Mesothelial cell of epicardium (in vitro differentiated cells): ENCODE measurements around the gene TMEM94. TPM values are rescaled to one million over a fixed set of nuclear protein-coding genes. Genes with fewer than 3 reads are reported as not detected.
"Not testable (repeated sequence)": the region's sequence is repeated elsewhere in the genome, so short reads cannot be mapped to it uniquely, and the experiment has no call there.

ENCODE experiments used
- DNase-seq, 2 experiments: peaks; one replicate each; pipeline ENCODE4 v3.0.0; 2021; ENCODE audit warnings: low spot score in 2 of 2; ENCODE audit not compliant: unreplicated experiment in 2 of 2
- H3K27ac Mint-ChIP-seq: 2 replicates; pipeline ENCODE4 v1.8.0; 2021; ENCODE audit warnings: mixed read lengths
- H3K27me3 Mint-ChIP-seq: 2 replicates; pipeline ENCODE4 v1.8.0; 2021; ENCODE audit warnings: low read depth, mixed read lengths
- H3K36me3 Mint-ChIP-seq: 2 replicates; pipeline ENCODE4 v1.8.0; 2021; ENCODE audit warnings: mixed read lengths
- H3K4me1 Mint-ChIP-seq: 2 replicates; pipeline ENCODE4 v1.8.0; 2021; ENCODE audit warnings: mixed read lengths
- H3K4me3 Mint-ChIP-seq: 2 replicates; pipeline ENCODE4 v1.8.0; 2021; ENCODE audit warnings: mild to moderate bottlenecking, moderate library complexity, mixed read lengths
- H3K9me3 Mint-ChIP-seq: 2 replicates; pipeline ENCODE4 v1.8.0; 2021; ENCODE audit warnings: mixed read lengths
- CTCF ChIP-seq: fragments of 200-600 bp; sonication (generic); IDR thresholded peaks from one replicate; pipeline ENCODE4 v1.5.0; 2021; ENCODE audit warnings: antibody characterized with exemption; ENCODE audit not compliant: unreplicated experiment
- total RNA-seq: library from RNA; stranded (reverse); gene quantifications from 3 replicates; pipeline ENCODE4 v1.2.1, GENCODE V29; 2021

TMEM94 gene
- total RNA-seq, 1 donor from 2014 or later: 126 TPM

GRCh38 chr17:75475144-75475835 lies 18.9 kb downstream of the TMEM94 start:
- Mint-ChIP-seq H3K36me3 (peaks cover 7% of the 10 kb centered on the region), H3K4me1 (peaks cover 30% of the 10 kb centered on the region), H3K27ac (peak overlapping the region; percentile 55), H3K9me3 (no peaks in the 10 kb centered on the region), H3K27me3 (no peaks in the 10 kb centered on the region), H3K4me3 (no peak overlapping the region)
- no peak for TF ChIP-seq CTCF
- no peak for DNase-seq

- H3K4me1 Mint-ChIP-seq: peaks cover 34% of the 10 kb centered on the region
- DNase-seq: no peak
- H3K9me3 Mint-ChIP-seq: no peaks in the 10 kb centered on the region
- H3K4me3 Mint-ChIP-seq: no peak overlapping the region
- no peak for TF ChIP-seq CTCF
- H3K36me3 Mint-ChIP-seq: peaks cover 8% of the 10 kb centered on the region
- H3K27ac Mint-ChIP-seq: peak overlapping the region; percentile 55
- H3K27me3 Mint-ChIP-seq: no peaks in the 10 kb centered on the region
Measured at GRCh38 chr17:75475851-75476250, 19.4 kb downstream of the TMEM94 start.

- H3K27ac Mint-ChIP-seq: peak overlapping the region; percentile 55
- peaks cover 8% of the 10 kb centered on the region for H3K36me3 Mint-ChIP-seq
- DNase-seq: no peak
- no peaks in the 10 kb centered on the region for H3K27me3 Mint-ChIP-seq
- H3K4me1 Mint-ChIP-seq: peaks cover 39% of the 10 kb centered on the region
- H3K9me3 Mint-ChIP-seq: no peaks in the 10 kb centered on the region
- TF ChIP-seq CTCF: no peak
- peak overlapping the region; percentile 52 for H3K4me3 Mint-ChIP-seq
Measured at GRCh38 chr17:75476271-75476671, 19.8 kb downstream of the TMEM94 start.

GRCh38 chr17:75476752-75477489 lies 20.5 kb downstream of the TMEM94 start:
- DNase-seq: no peak
- peak overlapping the region; percentile 55 for H3K27ac Mint-ChIP-seq
- H3K4me3 Mint-ChIP-seq: peak overlapping the region; percentile 52
- TF ChIP-seq CTCF: no peak
- no peaks in the 10 kb centered on the region for H3K27me3 Mint-ChIP-seq
- peaks cover 44% of the 10 kb centered on the region for H3K4me1 Mint-ChIP-seq
- no peaks in the 10 kb centered on the region for H3K9me3 Mint-ChIP-seq
- H3K36me3 Mint-ChIP-seq: peaks cover 8% of the 10 kb centered on the region

- not testable (repeated sequence) for DNase-seq, H3K4me3 Mint-ChIP-seq, H3K27me3 Mint-ChIP-seq, H3K36me3 Mint-ChIP-seq, H3K9me3 Mint-ChIP-seq
- Mint-ChIP-seq H3K27ac (peak overlapping the region; percentile 21), H3K4me1 (peaks cover 44% of the 10 kb centered on the region)
Measured at GRCh38 chr17:75477490-75477862, 21.0 kb downstream of the TMEM94 start.

- DNase-seq: no peak
- Mint-ChIP-seq H3K27ac (peak overlapping the region; percentile 83), H3K36me3 (peaks cover 3% of the 10 kb centered on the region), H3K4me3 (no peak overlapping the region), H3K27me3 (no peaks in the 10 kb centered on the region), H3K4me1 (peaks cover 44% of the 10 kb centered on the region), H3K9me3 (no peaks in the 10 kb centered on the region)
- no peak for TF ChIP-seq CTCF
Measured at GRCh38 chr17:75478508-75478907, 22.1 kb downstream of the TMEM94 start.
